Measurements from ENCODE around the gene ABTB1.

Gene ABTB1

GRCh38 chr3:127722091-127722784 is 49.5 kb downstream of the ABTB1 start:
- DNase-seq = no peak

DNA sequence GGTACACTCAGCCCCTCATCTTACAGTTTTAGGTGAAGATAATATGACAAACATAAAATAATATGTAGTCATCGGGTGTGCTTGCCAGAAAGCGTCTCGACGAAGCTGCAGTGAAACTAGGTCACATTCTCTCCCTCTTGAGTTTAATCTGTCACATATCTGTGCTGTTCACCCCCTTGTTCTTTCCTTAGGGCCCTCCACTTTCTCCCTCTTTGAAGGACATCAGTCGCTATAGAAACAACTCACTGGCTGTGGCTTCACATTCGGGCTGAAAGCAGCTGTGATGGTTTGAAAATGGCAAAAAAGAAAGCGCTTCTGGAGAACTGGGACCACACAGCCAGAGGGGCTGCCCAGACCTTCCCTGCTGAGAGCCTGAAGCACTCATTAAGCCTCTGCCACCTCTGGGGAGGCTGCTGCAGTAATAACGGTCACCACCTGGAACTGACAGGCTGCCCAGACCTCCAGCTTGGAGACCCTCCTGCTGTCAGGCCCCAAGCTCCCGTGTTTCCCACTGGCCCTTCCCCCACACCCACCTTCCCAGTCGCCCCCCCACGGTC is 50.3 kb downstream of the ABTB1 start:
- DNase-seq = no peak

GRCh38 chr3:127726894-127727293 is 54.1 kb downstream of the ABTB1 start:
- no peak for DNase-seq

DNA sequence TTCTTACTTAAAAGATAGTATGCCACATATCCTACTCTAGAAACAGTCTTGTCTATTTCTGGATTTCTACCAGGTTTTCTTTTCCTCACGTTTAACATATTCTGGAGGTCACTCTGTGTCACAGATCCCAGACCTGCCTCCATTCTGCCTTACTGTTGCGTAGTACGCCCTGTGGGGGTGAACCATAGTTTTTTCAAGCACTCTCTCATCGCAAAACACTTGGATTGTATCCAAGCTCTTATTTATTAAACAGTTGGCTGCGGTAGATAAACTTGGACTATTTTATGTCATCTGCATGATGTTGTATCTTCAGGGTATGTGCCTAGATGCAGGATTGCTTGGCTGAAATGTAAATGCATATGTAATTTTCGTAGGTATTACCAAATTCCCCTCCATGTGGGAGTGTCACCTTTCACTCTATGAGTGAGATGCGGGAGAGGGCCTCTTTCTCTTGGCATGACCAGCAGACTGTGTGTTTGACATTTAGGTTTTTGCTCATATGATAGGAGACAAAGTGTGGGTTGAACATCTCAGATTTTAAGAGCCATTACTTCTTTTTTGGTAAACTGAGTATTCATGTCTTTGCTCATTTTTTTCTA is 55.8 kb downstream of the ABTB1 start:
- no peak for DNase-seq

DNA sequence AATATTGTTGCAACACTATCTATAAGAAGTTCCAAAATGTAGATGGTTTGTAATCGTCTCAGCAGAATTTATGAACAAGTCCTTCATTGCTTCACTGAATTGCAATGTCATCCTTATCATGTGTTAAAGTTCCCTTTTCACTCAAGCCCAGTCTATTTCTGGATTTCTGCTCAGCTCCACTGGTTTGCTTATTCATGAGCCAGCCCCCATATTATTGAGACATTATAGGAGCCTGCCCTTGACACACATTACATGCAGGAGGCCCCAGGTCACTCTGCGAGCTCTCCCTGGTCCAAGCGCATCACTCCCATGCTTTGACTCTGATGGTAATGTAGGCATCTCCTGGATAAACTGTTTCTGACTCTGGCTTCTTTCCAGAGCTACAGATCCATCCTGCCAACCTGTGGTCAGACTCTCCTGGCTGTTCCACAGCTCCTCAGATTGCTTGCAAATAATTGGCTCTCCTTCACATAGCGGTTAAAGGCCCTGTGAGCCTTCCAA is 56.9 kb downstream of the ABTB1 start:
- no peak for DNase-seq

- DNase-seq = no peak
These were observed 57.4 kb downstream of the ABTB1 start for GRCh38 chr3:127730171-127730570.
